GM12891 (cell line): ENCODE results near the gene FARP1.

ENCODE experiments used
- DNase-seq: peaks from one replicate; pipeline ENCODE4 v3.0.0; 2011; ENCODE audit warnings: low spot score; ENCODE audit not compliant: insufficient read length
- FAIRE-seq: peaks from 2 replicates; lab custom pipeline; 2011; peaks lifted over from hg19 to GRCh38; lab: Jason Lieb, UNC
- PAX5 ChIP-seq: IDR thresholded peaks from 2 replicates; pipeline ENCODE4 v1.6.1; 2011; ENCODE audit warnings: low read length, moderate library complexity, mild to moderate bottlenecking; ENCODE audit not compliant: insufficient read depth, severe bottlenecking
- POLR2A ChIP-seq: IDR thresholded peaks from 2 replicates; pipeline ENCODE4 v1.6.1; 2011; ENCODE audit warnings: low read depth, low read length, control low read depth
- POLR2AphosphoS5 ChIP-seq: IDR thresholded peaks from 2 replicates; pipeline ENCODE4 v1.6.1; 2011; ENCODE audit warnings: low read depth, low read length, control low read depth
- POU2F2 ChIP-seq: IDR thresholded peaks from 2 replicates; pipeline ENCODE4 v1.6.1; 2011; ENCODE audit warnings: low read depth, mild to moderate bottlenecking, control low read depth, low read length, moderate library complexity
- SPI1 ChIP-seq: IDR thresholded peaks from 2 replicates; pipeline ENCODE4 v1.6.1; 2011; ENCODE audit warnings: low read depth, low read length, control low read depth
- TAF1 ChIP-seq: IDR thresholded peaks from 2 replicates; pipeline ENCODE4 v1.6.1; 2011; ENCODE audit warnings: low read depth, low read length, control low read depth

The FARP1 gene

DNA sequence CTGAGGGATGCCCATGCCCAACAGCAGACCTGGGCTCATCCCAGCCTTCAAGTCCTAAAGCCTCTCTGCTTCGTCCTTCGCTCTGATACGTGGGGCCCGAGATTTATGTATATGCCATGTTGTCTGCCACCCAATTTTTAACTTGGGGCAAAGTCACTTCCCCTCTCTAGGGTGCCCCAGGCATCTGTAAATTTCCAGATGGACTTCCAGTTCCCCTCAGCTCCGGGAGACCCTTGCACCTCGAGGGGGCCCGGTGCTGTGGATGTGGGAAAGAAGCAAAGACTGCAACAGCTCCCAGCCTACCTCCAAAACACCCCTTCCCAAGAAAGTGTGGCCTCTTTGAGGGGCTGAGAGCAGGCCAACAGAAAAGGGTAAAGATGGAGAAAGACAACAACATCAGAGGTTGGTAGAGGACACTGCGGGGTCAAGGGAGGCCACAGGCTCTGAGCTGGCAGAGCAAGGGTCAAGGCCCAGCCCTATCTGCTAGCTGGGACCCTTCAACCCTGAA is 336.7 kb downstream of the FARP1 start:
- no peak for TF ChIP-seq SPI1
- no peak for TF ChIP-seq POU2F2
- TF ChIP-seq POLR2A = no peak
- no peak for TF ChIP-seq TAF1
- TF ChIP-seq POLR2AphosphoS5 = no peak
- no peak for TF ChIP-seq PAX5
- DNase-seq = no peak
- no peak for FAIRE-seq

DNA sequence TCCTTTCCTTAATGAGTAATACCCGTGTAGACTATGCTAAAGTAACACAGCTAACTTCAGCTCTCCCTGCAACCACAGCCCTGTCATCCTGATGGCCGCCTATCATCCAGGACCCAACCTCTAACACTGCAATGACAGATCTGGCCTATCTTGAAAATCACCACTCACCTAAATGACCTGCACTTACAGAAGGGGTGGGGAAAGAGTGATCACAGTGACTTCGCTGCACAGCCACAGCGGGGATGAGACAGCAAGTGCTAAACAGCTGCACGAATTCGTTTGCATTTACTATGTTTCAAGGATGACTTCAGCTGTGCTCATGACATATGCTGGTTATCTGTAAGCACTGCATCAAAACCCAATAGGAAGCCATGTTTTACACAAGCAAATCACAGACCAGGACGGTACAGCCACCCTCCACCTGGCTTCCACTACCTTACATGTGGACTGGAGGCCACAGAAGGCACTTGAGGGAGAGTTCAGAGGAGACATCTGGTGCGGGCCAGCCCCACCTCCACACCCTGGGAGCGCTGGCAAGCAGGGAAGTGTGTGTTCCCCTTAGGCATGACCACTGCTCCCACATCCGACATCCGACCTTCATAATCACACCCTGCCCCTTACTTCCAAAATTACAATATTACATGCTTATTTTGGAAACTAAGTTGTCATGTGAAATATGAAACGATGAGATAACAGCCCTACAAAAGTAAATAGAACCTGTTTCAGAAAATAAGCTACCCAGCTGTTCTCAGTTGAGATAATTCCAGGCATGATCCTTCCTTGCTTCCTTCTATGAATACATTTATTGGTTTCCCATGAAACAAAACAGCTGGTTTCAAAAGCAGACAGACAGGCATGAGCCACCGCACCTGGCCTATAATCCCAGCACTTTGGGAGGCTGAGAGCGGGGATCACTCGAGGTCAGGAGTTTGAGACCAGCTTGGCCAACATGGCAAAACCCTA is 338.3 kb downstream of the FARP1 start:
- DNase-seq (peak; percentile 41), FAIRE-seq (peak; percentile 97)
- TF ChIP-seq POLR2A = no peak
- peak; percentile 44; the same call in 1 of the 2 replicates for TF ChIP-seq POLR2AphosphoS5
- TF ChIP-seq POU2F2 = 0 out of 2 replicates have a peak, but pooled peaks have one; percentile 47
- TF ChIP-seq TAF1 = no peak
- no peak for TF ChIP-seq PAX5

DNA sequence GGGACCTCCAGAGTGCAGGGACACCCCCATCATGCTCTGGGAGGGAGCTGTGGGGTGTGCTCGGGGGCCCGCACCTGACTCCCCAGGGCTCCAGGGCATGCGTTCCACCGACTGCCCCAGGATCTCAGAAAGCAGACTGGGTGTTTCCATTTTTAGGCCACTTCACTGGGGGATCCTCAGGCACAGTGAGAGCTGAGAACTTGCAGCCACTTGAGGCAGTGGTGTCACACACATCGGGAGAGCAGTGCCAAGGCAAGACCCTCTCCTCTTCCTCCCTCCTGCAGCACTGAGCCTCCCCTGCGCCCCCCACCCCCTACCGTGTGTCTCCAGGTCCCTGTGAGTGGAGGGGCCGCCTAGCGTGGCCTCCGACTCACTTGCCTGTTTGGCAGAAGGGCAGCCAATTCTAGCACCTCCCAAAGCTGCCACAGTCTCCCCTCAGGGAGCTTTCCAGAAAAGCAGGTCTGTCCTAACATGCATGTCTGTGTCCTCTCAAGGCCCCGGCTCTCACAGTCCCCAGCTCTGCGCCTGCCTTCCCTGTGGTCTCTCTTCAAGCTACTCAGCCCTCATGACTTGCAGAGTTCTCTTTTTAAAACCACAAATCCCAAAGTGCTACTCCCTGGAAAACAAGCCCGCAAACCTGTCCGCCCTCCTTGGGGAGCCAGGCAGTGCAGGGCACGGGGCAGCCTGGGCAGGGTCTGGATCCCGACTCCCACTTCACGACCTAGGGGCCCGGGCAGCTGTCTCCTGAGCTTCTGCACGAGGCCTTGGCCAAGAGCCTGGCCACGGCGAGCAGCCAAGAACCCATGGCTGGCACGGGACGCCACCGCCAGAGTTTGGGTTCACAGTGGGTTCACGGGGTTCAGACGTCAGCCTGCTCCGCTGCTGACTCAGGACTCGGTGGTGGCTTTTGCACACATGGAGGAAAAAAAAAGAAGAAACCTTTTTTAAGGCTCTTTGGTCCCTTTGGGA is 339.9 kb downstream of the FARP1 start:
- peak; percentile 50 for FAIRE-seq
- DNase-seq = no peak
- no peak for TF ChIP-seq SPI1

DNA sequence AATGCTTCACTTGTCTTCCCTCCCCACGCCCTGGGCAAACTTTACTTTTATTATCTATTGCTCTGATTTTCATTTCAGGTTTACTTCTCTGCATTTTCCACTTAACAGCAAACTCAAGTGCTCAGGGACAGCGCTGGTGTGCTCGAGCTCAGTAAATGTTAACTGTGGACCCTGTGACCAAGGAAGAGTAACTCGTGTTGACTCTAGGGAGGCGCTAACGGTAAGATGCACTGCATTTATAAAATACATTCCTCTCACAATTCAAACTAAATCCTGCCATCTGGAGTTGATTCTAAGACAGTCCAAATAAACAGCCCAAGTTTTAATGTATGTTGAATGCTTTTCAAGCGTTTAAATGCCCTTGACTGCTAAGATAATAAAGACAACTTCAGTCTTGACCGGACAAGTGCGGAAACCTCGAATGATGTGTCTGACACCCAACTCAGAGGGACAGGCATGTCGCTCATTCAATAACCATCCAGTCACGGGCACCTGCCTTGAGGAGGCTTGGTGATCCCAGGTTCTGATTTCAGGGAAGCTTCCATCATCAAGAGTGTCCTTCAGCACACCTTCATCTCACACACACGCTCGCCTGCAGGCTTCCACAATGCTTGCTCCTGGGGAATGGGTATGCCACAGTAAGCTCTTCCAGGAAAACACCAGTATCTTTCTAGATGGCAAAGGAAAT is 340.9 kb downstream of the FARP1 start:
- FAIRE-seq (peak; percentile 20), DNase-seq (no peak)
- TF ChIP-seq TAF1 (no peak), SPI1 (no peak), POLR2AphosphoS5 (no peak), PAX5 (no peak), POLR2A (no peak), POU2F2 (no peak)

DNA sequence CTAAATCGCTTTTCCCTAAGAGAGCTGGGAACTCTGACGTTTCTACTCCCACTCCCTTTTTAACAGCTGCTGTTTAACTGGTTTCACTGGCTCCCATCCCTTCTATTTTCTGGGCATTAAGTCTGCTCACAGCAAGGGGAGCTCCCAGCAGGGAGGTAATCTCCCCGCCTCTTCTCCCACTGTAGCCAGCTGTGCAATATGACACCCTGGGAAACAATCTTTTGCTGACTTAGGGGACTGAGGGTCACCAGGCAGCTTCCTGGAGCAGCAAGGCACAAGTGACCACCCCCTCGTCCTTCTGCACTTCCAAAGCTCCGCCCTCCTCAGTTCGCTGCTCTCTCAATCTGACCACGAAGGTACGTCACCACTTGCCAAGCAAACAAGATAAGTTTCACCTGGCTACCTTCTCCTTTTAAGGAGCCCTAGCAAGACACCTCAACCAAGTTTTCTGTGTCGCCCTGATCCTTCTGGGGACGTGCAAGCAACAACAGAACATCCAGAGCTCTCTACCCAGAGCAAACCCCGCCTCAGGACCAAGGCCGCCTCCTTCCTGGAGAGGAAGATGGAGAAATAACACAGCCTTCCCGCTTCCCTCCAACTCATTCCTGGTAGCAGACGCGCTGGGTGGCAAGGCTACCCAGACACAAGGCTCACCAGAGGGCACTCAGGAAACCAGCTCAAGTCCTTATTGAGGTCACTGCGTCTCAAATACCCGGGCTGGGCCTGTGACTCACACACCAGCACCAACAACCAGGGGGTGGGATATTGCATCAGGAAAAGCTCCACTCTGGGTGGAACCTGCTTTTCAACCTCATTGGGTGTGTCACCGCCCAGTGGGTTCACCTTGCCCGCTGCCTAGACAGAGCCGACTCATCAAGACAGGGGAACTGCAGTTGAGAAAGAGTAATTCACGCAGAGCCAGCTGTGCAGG is 341.7 kb downstream of the FARP1 start:
- DNase-seq (no peak), FAIRE-seq (peak; percentile 82)
- TF ChIP-seq POLR2A (peak; percentile 19; the same call in 1 of the 2 replicates), POLR2AphosphoS5 (no peak), SPI1 (no peak), TAF1 (0 out of 2 replicates have a peak, but pooled peaks have one; percentile 23), POU2F2 (no peak), PAX5 (peak; percentile 45)

DNA sequence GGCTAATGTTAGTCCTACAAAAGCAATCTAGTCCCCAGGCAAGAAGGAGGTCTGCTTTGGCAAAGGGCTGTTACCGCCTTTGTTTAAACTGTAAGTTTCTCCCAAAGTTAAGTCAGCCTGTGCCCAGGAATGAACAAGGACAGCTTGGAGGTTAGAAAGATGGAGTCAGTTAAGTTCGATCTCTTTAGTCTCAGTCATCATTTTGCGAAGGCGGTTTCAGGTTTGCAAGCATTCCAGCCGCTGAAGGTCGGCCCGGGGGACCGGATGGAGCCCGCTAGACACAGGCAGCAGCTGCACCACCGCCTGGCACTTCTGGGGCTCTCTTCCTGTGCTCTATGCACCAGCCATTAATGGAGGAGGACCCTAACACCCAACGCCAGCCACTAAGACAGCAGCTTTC is 342.7 kb downstream of the FARP1 start:
- DNase-seq = no peak
- FAIRE-seq = no peak
- TF ChIP-seq POU2F2 (no peak), POLR2AphosphoS5 (no peak), POLR2A (no peak), SPI1 (no peak), TAF1 (no peak), PAX5 (no peak)

DNA sequence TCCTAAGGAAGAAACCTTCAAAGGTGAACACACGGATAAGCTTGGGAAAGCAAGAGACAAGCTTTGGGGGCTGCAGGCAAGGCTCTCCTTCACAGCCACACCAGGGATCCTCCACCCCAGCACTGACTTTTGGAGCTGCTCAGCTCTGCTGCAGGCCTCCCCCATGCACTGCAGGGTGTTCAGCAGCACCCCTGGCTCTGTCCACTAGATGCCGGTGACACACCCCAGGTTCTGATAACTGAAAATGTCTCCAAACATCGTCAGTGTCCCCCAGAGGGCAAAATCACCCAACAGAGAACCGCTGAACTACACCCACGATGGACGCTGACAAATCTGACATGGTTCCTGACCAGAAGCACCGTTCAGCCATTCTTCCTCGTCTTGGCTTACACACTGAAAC is 343.5 kb downstream of the FARP1 start:
- DNase-seq = no peak
- FAIRE-seq = peak; percentile 69
- TF ChIP-seq PAX5 (no peak), POLR2A (no peak), TAF1 (no peak), POU2F2 (no peak), POLR2AphosphoS5 (no peak), SPI1 (no peak)
